GM12878 (cell line): ENCODE results near the gene GRAMD1B.
"Not testable (repeated sequence)": the region's sequence is repeated elsewhere in the genome, so short reads cannot be mapped to it uniquely, and the experiment has no call there.

Source experiments
- CREB1 ChIP-seq: IDR thresholded peaks from 2 replicates; pipeline ENCODE4 v1.6.1; 2012; ENCODE audit warnings: low read depth, mild to moderate bottlenecking, inconsistent platforms
- PKNOX1 ChIP-seq: fragments of 450-650 bp; IDR thresholded peaks from 2 replicates; pipeline ENCODE4 v1.6.1; 2016; ENCODE audit warnings: mild to moderate bottlenecking
- RFX5 ChIP-seq: IDR thresholded peaks from 2 replicates; pipeline ENCODE4 v1.6.1; 2011; ENCODE audit warnings: low read depth, low read length, improper control_type of control experiment
- SIX5 ChIP-seq: IDR thresholded peaks from 2 replicates; pipeline ENCODE4 v1.6.1; 2011; ENCODE audit warnings: mild to moderate bottlenecking, low read depth, low read length, moderate library complexity; ENCODE audit not compliant: severe bottlenecking

GRCh38 chr11:123456448-123456847 is 26.4 kb downstream of the GRAMD1B start:
- TF ChIP-seq RFX5, SIX5, PKNOX1, CREB1: not testable (repeated sequence)
